COLO668 (cell line): ENCODE results near the gene UPF3A.
"Not testable (repeated sequence)": the region's sequence is repeated elsewhere in the genome, so short reads cannot be mapped to it uniquely, and the experiment has no call there.

ENCODE experiments used
- DNase-seq: peaks from one replicate; lab custom pipeline; 2025; ENCODE audit not compliant: unreplicated experiment; lab: John Stamatoyannopoulos, UW

Gene UPF3A, protein sequence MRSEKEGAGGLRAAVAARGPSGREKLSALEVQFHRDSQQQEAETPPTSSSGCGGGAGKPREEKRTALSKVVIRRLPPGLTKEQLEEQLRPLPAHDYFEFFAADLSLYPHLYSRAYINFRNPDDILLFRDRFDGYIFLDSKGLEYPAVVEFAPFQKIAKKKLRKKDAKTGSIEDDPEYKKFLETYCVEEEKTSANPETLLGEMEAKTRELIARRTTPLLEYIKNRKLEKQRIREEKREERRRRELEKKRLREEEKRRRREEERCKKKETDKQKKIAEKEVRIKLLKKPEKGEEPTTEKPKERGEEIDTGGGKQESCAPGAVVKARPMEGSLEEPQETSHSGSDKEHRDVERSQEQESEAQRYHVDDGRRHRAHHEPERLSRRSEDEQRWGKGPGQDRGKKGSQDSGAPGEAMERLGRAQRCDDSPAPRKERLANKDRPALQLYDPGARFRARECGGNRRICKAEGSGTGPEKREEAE

GRCh38 chr13:114281351-114282040, at the start of gene UPF3A:
Gene UPF3A (plus strand): TSS chr13:114281601. CDS start chr13:114281640, 39 bp downstream.
- DNase-seq = peak; percentile 98

DNA sequence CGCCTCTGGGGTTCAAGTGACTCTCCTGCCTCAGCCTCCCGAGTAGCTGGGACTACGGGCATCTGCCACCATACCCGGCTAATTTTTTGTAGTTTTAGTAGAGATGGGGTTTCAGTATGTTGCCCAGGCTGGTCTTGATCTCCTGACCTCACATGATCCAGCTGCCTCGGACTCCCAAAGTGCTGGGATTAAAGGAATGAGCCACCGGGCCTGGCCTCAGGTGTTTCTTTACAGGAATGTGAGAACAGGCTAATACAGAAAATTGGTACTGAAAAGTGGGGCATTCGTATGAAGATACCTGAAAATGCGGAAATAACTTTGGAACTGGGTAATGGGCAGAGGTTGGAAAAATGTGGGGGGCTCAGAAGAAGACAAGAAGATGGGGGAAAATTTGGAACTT, 49.5 kb upstream of the UPF3A start:
- no peak for DNase-seq

GRCh38 chr13:114234266-114234644, 47.1 kb upstream of the UPF3A start:
- DNase-seq = no peak

DNA sequence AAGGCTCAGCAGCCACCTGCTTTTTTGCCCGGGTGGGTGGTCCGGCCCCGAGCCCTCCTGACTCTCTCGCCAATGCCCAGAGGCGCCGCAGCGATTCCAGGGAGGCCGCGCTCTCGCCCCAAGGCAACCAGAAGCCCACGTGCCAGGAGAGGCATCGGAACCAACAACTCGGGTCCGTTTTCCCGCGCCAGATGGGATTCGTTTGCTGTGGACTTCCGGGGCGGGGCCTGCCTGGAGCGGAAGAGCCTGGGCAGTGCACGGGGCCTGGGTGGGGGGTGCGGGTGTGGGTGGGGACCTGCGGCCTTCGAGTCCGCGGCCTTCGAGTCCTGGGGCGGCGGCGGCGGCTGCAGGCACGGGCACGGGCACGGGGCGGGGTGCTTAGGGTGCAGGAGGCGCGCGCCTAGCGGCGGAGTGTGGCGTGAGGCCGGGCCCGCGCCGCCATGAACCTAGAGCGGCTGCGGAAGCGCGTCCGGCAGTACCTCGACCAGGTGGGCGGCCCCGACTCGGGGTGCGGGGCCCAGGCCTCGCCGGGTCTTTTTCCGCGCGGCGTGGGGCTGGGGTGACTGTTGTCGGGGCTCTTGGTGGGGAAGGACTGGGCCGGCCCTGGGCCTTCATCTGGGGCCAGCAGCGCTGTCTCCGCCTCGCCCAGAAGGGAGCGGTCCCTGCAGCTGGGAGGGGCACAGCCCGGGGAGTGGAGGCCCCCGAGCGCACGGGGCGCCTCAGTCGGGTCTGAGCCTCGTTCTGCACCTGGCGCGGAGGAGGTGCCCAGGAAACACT, 46.6 kb upstream of the UPF3A start, which contains the start of gene CDC16:
CDC16 (plus strand) TSS at position 253 of the 777 bp plus-strand sequence; CDS start at position 441, 188 bp downstream.
- peak; percentile 99 for DNase-seq

DNA sequence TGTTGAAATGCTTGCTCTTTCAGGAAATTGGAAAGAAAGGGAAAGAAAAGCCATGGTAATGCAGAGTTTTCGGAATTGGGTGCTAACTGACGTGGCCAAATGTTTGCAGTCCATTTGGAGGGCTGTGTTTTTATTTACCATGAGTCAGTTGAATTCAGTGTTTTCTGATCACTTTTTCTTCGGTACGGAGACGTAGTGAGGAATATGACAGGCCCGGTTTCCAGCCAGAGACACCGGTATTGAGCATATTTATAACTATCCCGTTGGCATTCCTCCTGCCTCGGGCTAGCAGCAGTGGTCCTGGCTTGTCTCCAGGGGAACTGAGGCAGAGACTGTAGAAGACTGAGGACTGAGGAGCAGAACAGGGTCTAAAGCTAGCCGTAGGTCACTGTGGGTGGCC, 45.7 kb upstream of the UPF3A start:
- DNase-seq = no peak

DNA sequence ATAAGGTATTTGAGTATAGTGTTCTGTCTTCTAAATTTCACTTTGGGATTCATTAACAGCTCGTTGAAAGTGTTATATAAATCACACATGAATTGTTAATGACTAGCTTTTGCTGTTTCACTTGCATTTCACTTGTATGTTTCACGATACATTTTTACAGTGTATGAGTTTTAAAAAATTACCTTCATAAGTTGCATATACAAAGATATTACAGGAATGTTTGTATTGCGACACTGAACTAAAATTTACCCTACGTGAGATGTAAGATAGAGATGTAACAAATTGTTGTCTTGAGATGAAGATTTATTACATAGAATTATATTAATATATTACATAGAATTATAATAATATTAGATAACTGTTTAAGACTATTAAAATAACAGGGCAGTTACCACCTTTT, 45.2 kb upstream of the UPF3A start:
- DNase-seq = no peak

GRCh38 chr13:114237415-114238112, 43.8 kb upstream of the UPF3A start:
- DNase-seq = no peak

DNA sequence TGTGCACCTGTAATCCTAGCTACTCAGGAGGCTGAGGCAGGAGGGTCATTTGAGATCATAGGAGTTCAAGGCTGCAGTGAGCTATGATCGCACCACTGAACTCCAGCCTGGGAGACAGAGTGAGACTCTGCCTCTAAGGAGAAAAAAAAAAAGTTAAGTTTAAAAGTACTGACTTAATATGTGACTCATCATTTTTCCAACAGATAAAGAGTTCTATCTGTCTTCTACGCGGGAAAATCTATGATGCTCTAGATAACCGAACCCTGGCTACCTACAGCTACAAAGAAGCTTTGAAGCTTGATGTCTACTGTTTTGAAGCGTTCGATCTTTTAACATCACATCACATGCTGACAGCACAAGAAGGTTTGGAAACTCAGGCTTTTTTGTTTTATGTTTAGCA, 39.5 kb upstream of the UPF3A start:
- no peak for DNase-seq

GRCh38 chr13:114243971-114244370, 37.4 kb upstream of the UPF3A start:
- DNase-seq = no peak

DNA sequence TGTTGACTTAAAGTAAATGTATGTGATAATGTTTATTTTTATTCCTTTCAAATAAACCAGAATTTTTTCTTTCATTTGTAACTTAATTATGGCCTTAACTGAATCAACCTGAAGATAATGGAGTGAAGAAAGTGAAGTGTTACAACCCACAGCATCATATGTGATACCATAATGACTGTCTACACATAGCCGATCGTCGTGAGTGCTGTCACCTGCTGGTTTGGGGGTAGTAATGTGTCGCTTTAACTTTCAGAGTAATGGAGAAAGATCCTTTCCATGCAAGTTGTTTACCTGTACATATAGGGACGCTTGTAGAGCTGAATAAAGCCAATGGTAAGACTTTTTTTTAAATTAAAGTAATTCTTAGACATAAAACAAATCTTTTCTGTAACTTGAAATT, 36.8 kb upstream of the UPF3A start:
- DNase-seq = no peak

DNA sequence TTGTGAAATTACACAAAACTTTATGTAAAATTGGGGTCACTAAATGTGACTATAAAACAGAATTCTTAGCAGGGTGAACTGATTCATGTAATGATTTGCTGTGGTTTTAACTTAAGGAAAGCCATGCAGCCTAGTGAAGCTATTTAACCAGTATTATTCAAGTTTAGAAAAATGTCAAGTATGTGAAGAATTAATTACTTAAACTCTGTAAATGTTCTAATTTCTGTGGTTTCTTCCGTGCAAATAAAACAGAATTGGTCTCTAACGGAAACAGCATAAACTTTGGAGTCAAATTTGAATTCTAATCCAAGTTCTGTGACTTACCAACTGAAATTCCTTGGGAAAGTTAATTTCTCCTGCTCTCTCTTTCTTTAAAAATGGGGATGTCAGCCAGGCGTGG, 33.4 kb upstream of the UPF3A start:
- no peak for DNase-seq

DNA sequence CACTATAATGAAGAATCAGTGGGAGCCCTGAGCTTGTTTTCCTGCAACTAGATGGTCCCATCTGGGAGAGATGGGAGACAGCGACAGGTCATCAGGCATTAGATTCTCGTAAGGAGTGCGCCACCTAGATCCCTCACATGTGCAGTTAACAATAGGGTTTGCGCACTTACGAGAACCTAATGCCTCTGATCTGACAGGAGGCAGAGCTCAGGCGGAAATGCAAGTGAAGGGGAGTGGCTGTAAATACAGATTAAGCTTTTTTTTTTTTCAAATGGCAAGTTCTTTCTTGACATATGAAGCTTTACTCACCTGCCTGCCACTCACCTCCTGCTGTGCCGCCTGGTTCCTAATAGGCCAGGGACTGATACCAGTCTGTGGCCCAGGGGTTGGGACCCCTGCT, 32.3 kb upstream of the UPF3A start:
- no peak for DNase-seq

GRCh38 chr13:114251639-114252440, 29.6 kb upstream of the UPF3A start:
- not testable (repeated sequence) for DNase-seq

DNA sequence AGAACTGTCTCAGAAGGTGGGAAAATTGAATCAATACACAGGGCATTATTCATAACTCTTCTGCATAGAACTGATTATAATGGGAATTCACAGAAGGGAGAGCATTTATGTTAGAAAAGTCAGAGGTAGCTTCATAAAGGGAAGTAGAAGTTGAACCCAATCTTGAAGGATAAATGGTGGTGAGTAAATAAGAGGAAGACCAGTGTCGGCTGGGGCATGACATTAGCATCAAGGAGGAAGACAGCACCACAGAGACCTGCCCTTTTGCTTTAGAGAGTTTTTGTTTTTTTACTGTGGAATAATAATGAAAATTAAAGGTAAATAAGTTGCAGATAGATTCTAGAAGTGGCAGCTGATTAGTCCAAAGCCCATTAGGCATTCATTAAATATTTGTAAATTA, 24.9 kb upstream of the UPF3A start:
- no peak for DNase-seq

- DNase-seq = no peak
These were observed 24.4 kb upstream of the UPF3A start for GRCh38 chr13:114257014-114257413.

DNA sequence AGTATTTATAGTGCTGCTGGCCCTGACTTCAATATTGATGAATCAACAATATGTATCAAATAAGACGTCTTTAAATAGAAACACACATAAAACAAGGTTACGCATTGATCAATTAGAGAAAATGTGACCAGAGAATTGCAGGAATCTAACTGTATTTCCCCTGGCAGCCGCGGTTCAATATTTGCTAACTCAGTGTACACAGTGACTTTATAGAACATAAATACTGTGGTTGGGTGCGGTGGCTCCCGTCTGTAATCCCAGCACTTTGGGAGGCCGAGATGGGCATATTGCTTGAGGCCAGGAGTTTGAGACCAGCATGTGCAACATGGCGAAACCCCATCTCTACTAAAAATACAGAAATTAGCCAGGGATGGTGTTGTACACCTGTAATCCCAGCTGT, 22.8 kb upstream of the UPF3A start:
- DNase-seq = peak; percentile 76

DNA sequence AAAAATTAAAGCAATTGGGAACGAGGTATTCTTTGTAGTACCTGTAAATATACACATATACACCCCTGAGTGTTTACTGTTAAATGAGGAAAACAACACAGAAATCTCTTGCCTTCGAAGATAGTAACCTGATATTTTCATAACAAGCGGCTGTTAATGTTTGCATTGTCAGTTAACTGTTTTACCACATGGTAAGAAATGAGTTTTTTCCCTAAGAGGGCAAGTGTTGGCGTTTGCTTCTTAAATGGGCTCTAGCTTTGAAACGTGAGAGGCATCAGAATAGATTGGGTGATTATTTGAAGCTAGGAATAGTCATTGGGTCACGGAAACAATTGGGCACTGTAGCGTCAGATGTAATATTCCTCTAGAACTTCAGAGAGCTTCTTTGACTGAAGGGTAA, 22.0 kb upstream of the UPF3A start:
- DNase-seq = no peak

DNA sequence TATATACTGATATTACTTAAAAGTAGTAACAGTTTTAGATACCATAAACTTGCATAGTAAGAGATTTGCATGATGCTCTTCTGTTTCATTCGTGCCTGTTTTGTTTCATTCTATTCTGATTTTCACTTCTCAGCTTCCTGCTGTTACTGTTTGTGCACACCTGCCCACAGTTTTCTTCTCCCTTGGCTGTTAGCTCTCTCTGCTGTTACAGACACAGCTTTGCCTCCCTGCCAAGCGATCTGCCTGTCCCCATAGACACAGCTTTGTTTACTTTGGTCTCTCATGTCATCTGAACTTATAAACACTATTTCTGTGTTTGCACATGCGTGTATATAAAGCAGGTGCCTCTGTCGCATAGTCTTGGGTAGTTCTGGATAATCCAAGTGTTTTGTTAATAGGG, 21.4 kb upstream of the UPF3A start:
- peak; percentile 89 for DNase-seq

- DNase-seq = no peak
These were observed 20.6 kb upstream of the UPF3A start for GRCh38 chr13:114260814-114261213.

DNA sequence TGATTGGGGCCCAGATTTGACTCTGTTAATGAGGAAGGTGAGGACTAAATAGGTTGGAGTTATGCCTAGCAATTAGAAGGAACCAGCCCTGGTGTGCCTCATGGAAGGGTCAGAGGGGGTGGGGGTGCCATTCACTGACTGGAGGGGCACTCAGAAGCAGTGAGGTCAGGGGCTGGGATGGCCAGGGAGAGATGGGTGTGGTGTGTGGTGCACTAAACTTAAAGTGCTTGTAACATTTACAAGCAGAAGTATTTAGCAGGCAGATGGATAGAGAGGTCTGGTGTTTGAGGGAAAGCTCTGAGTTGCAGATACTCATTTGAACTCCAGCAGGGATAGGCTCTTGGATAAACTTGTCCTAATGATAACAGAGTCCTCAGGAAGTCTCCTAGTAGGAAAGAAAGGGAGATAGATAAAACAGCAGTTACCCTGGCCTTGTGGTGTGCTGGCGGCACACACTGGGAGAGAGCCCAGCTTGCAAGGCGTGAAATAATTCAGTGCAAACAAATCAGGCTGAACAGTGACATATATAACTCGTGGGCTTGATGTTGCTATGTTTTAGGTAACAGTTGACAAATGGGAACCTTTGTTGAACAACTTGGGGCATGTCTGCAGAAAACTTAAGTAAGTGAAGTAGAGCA, 20.0 kb upstream of the UPF3A start:
- DNase-seq = no peak
